Spleen (tissue), 11 donors: ENCODE data around the gene FZD8. TPM values are rescaled to one million over a fixed set of nuclear protein-coding genes. Genes with fewer than 3 reads are reported as not detected.

ENCODE experiments used
- DNase-seq: peaks from one replicate; pipeline ENCODE4 v3.0.0-alpha.2; 2020
- H3K27ac ChIP-seq, 8 donors: fragments of 200-600 bp; sonication (generic) in 7 of 8; 1 replicate in 4 of 8; 2 replicates in 4 of 8; pipeline versions ENCODE4 v1.5.0 to v1.8.0; 2016 to 2021; ENCODE audit warnings: inconsistent platforms in 4 of 8, mild to moderate bottlenecking in 4 of 8, moderate library complexity in 1 of 8
- H3K27me3 ChIP-seq, 7 donors: fragments of 200-600 bp; sonication (generic) in 6 of 7; replicated peaks in 1 of 7; 1 replicate in 4 of 7; 2 replicates in 3 of 7; pipeline versions ENCODE4 v1.5.0 to v1.8.0; 2016 to 2021; ENCODE audit warnings: inconsistent platforms in 3 of 7, mild to moderate bottlenecking in 1 of 7
- H3K36me3 ChIP-seq, 6 donors: fragments of 200-600 bp; sonication (generic) in 5 of 6; 1 replicate in 4 of 6; 2 replicates in 2 of 6; pipeline versions ENCODE4 v1.5.0 to v1.8.0; 2016 to 2021; ENCODE audit warnings: inconsistent platforms in 2 of 6
- H3K4me1 ChIP-seq, 6 donors: fragments of 200-600 bp; sonication (generic) in 5 of 6; 1 replicate in 3 of 6; 2 replicates in 3 of 6; pipeline versions ENCODE4 v1.5.0 to v1.8.0; 2016 to 2021; ENCODE audit warnings: inconsistent platforms in 3 of 6
- H3K4me3 ChIP-seq, 8 donors: fragments of 200-600 bp; sonication (generic) in 7 of 8; 1 replicate in 4 of 8; 2 replicates in 4 of 8; pipeline versions ENCODE4 v1.5.0 to v1.8.0; 2016 to 2021; ENCODE audit warnings: inconsistent platforms in 4 of 8, mild to moderate bottlenecking in 4 of 8, moderate library complexity in 2 of 8
- H3K9me3 ChIP-seq, 8 donors: fragments of 200-600 bp; sonication (generic) in 7 of 8; 1 replicate in 4 of 8; 2 replicates in 4 of 8; pipeline versions ENCODE4 v1.5.0 to v1.8.0; 2016 to 2021; ENCODE audit warnings: inconsistent platforms in 4 of 8
- CTCF ChIP-seq, 11 experiments: fragments of 200-600 bp in 7 of 11; fragments of 450-650 bp in 4 of 11; sonication (generic) in 4 of 11; IDR thresholded peaks in 8 of 11; conservative IDR thresholded peaks in 3 of 11; 1 replicate in 7 of 11; 2 replicates in 4 of 11; pipeline versions ENCODE4 v1.4.0 to v1.8.0; 2016 to 2021; ENCODE audit warnings: antibody characterized with exemption in 11 of 11, inconsistent platforms in 4 of 11, mild to moderate bottlenecking in 1 of 11
- POLR2A ChIP-seq, 3 donors: fragments of 450-650 bp; IDR thresholded peaks; one replicate each; pipeline ENCODE4 v1.5.1; 2017; ENCODE audit warnings: antibody characterized with exemption in 3 of 3, mild to moderate bottlenecking in 1 of 3
- POLR2AphosphoS5 ChIP-seq, 3 donors: sonication (generic); formaldehyde crosslinking; IDR thresholded peaks; one replicate each; pipeline ENCODE4 v1.5.1; 2017; ENCODE audit warnings: antibody characterized with exemption in 3 of 3
- WGBS, 5 donors: extraction: QIAGEN DNeasy Blood & Tissue Kit in 3 of 5; methylation state at CpG; one replicate each; pipeline versions ENCODE4 v1.1.5 to v1.1.7; 2013 to 2018; 5-methylcytosine and 5-hydroxymethylcytosine counted together
- intact Hi-C: fragments of 100-400 bp; cut with DNase I; formaldehyde crosslinking; loops from one replicate; pipeline ENCODE4 v1.15.0; 2023; ENCODE audit warnings: low total_unique reads
- polyA plus RNA-seq, 3 donors: library from polyadenylated mRNA; stranded (reverse); fragments of 200-250 nt; gene quantifications; one replicate each; pipeline ENCODE4 v1.2.1, GENCODE V29; 2013
- total RNA-seq, 7 donors: library from RNA; depleted of rRNA in 3 of 7; stranded (reverse); fragments of >200 nt in 3 of 7; fragmentation: NEBNext Ultra II Directional in 4 of 7; extraction: Animal tissue kit (Norgen Biotek cat#: 25700) in 4 of 7; gene quantifications; one replicate each; pipeline versions ENCODE4 v1.1.0 to v1.2.1, GENCODE V29; 2016 to 2021
- donor health status: healthy with polysubstance abuse.
- donor health status: DM: no; HTN: no; CAD: no; lungs with moderate emphysema.
- donor health status: DM: no; HTN: no; CAD: no.
- donor health status: Bipolar disorder and iron deficiency.
- donor health status: healthy.
- donor health status: DM: no; HTN: no; CAD: no.
- donor health status: DM: yes; HTN: yes; CAD: no.

Gene FZD8
- total and polyA plus RNA-seq, 10 donors, result 0.93 to 37.6 (median 16.4) TPM

- Histone ChIP-seq H3K9me3 (no peaks in the 10 kb centered on the region), H3K27ac (peak overlapping the region in 6 of 8 donors; percentile 55 to 90 (median 74)), H3K4me3 (peak overlapping the region; percentile 12 to 94 (median 86)), H3K27me3 (peaks cover 0 to 51% (median 15%) of the 10 kb centered on the region in 7 donors), H3K36me3 (no peaks in the 10 kb centered on the region), H3K4me1 (peaks cover 11 to 48% (median 40%) of the 10 kb centered on the region in 6 donors)
- intact Hi-C loops, result no loop called here
- 18 to 21% (median 19%) methylated on average over 13 of the region's 13 CpGs for WGBS, 5 donors
- TF ChIP-seq POLR2A (IDR thresholded peaks at IDR 0.05) (no peak), POLR2AphosphoS5 (IDR thresholded peaks at IDR 0.05) (no peak), CTCF (IDR thresholded peaks at IDR 0.05 in 8 of 11, conservative IDR thresholded peaks at IDR 0.05 in 3 of 11) (no peak)
- DNase-seq, result no peak
Measured at GRCh38 chr10:35644050-35644950, 2.2 kb upstream of the FZD8 start.

GRCh38 chr10:35643151-35644049, 1.3 kb upstream of the FZD8 start:
- H3K4me3 ChIP-seq, result peak overlapping the region; percentile 66 to 94 (median 86)
- DNase-seq, result peak; percentile 82
- intact Hi-C loops, result no loop called here
- H3K27me3 ChIP-seq, result peaks cover 0 to 60% (median 22%) of the 10 kb centered on the region in 7 donors
- peaks cover 11 to 56% (median 40%) of the 10 kb centered on the region in 6 donors for H3K4me1 ChIP-seq
- TF ChIP-seq CTCF (IDR thresholded peaks at IDR 0.05 in 8 of 11, conservative IDR thresholded peaks at IDR 0.05 in 3 of 11), result no peak
- peak; percentile 18 to 58 (median 56) for TF ChIP-seq POLR2AphosphoS5 (IDR thresholded peaks at IDR 0.05)
- no peak for TF ChIP-seq POLR2A (IDR thresholded peaks at IDR 0.05)
- 0 to 2% (median 1%) methylated on average over 29 to 42 of the region's 42 CpGs for WGBS, 5 donors
- no peaks in the 10 kb centered on the region for H3K9me3 ChIP-seq
- H3K36me3 ChIP-seq, result no peaks in the 10 kb centered on the region
- peak overlapping the region in 7 of 8 donors; percentile 55 to 90 (median 85) for H3K27ac ChIP-seq

- no peak for TF ChIP-seq CTCF (IDR thresholded peaks at IDR 0.05 in 8 of 11, conservative IDR thresholded peaks at IDR 0.05 in 3 of 11)
- TF ChIP-seq POLR2AphosphoS5 (IDR thresholded peaks at IDR 0.05), result no peak
- no peak for TF ChIP-seq POLR2A (IDR thresholded peaks at IDR 0.05)
- intact Hi-C loops, result no loop called here
- Histone ChIP-seq H3K4me3 (peak overlapping the region; percentile 66 to 94 (median 86)), H3K4me1 (peaks cover 11 to 57% (median 40%) of the 10 kb centered on the region in 6 donors), H3K9me3 (no peaks in the 10 kb centered on the region), H3K36me3 (no peaks in the 10 kb centered on the region), H3K27me3 (peaks cover 0 to 66% (median 22%) of the 10 kb centered on the region in 7 donors), H3K27ac (peak overlapping the region in 6 of 8 donors; percentile 1 to 90 (median 86))
- WGBS, 5 donors, result 1 to 3% (median 2%) methylated on average over 9 to 17 of the region's 17 CpGs
- peak; percentile 76 for DNase-seq
Measured at GRCh38 chr10:35642793-35643114, 658 bp upstream of the FZD8 start.
